ENCODE measurements around the gene SLC25A22.

Gene SLC25A22

GRCh38 chr11:773830-774229, 24.3 kb downstream of the SLC25A22 start:
- peaks cover 21% of the 10 kb centered on the region for H3K4me1 Mint-ChIP-seq
- H3K27ac Mint-ChIP-seq = no peak overlapping the region
- CTCF ChIA-PET = no interaction called here
- H3K9me3 Mint-ChIP-seq = no peaks in the 10 kb centered on the region
- H3K27me3 Mint-ChIP-seq = no peaks in the 10 kb centered on the region
- no peak for DNase-seq
- peaks cover 2% of the 10 kb centered on the region for H3K36me3 Mint-ChIP-seq
- no peak overlapping the region for H3K4me3 Mint-ChIP-seq

GRCh38 chr11:773425-773824, 24.7 kb downstream of the SLC25A22 start:
- no peaks in the 10 kb centered on the region for H3K9me3 Mint-ChIP-seq
- H3K4me1 Mint-ChIP-seq = peaks cover 17% of the 10 kb centered on the region
- no peak overlapping the region for H3K27ac Mint-ChIP-seq
- CTCF ChIA-PET = no interaction called here
- DNase-seq = no peak
- no peak overlapping the region for H3K4me3 Mint-ChIP-seq
- peaks cover 1% of the 10 kb centered on the region for H3K36me3 Mint-ChIP-seq
- H3K27me3 Mint-ChIP-seq = no peaks in the 10 kb centered on the region

GRCh38 chr11:772429-773390, 25.4 kb downstream of the SLC25A22 start:
- Mint-ChIP-seq H3K36me3 (peaks cover 1% of the 10 kb centered on the region), H3K27me3 (no peaks in the 10 kb centered on the region)

GRCh38 chr11:771617-772204, 26.4 kb downstream of the SLC25A22 start:
- Mint-ChIP-seq H3K27ac (no peak overlapping the region), H3K4me1 (peaks cover 16% of the 10 kb centered on the region), H3K9me3 (no peaks in the 10 kb centered on the region), H3K4me3 (no peak overlapping the region), H3K36me3 (peaks cover 4% of the 10 kb centered on the region), H3K27me3 (no peaks in the 10 kb centered on the region)
- DNase-seq = no peak
- CTCF ChIA-PET = no interaction called here

More at GRCh38 chr11:772429-773390, 25.4 kb downstream of the SLC25A22 start:
- Mint-ChIP-seq H3K9me3 (no peaks in the 10 kb centered on the region), H3K4me1 (peaks cover 16% of the 10 kb centered on the region), H3K27ac (no peak overlapping the region), H3K4me3 (no peak overlapping the region)
- CTCF ChIA-PET = no interaction called here
- no peak for DNase-seq

- Mint-ChIP-seq H3K36me3 (peaks cover 7% of the 10 kb centered on the region), H3K9me3 (no peaks in the 10 kb centered on the region), H3K27ac (no peak overlapping the region), H3K4me3 (no peak overlapping the region), H3K27me3 (no peaks in the 10 kb centered on the region), H3K4me1 (peaks cover 9% of the 10 kb centered on the region)
- CTCF ChIA-PET = no interaction called here
- DNase-seq = no peak
Observed at GRCh38 chr11:770642-771616, 27.2 kb downstream of the SLC25A22 start.

- H3K36me3 Mint-ChIP-seq = peaks cover 11% of the 10 kb centered on the region
- DNase-seq = no peak
- peak overlapping the region; percentile 52 for H3K27ac Mint-ChIP-seq
- H3K27me3 Mint-ChIP-seq = no peaks in the 10 kb centered on the region
- no peaks in the 10 kb centered on the region for H3K9me3 Mint-ChIP-seq
- peaks cover 1% of the 10 kb centered on the region for H3K4me1 Mint-ChIP-seq
- CTCF ChIA-PET = no interaction called here
- H3K4me3 Mint-ChIP-seq = no peak overlapping the region
Observed at GRCh38 chr11:769887-770641, 28.0 kb downstream of the SLC25A22 start.

- H3K27me3 Mint-ChIP-seq = no peaks in the 10 kb centered on the region
- H3K36me3 Mint-ChIP-seq = peaks cover 23% of the 10 kb centered on the region
- H3K4me1 Mint-ChIP-seq = no peaks in the 10 kb centered on the region
- DNase-seq = no peak
- no peak overlapping the region for H3K4me3 Mint-ChIP-seq
- CTCF ChIA-PET = no interaction called here
- H3K27ac Mint-ChIP-seq = peak overlapping the region; percentile 37
- no peaks in the 10 kb centered on the region for H3K9me3 Mint-ChIP-seq
Observed at GRCh38 chr11:767238-767637, 30.8 kb downstream of the SLC25A22 start.

- DNase-seq = no peak
- H3K27ac Mint-ChIP-seq = no peak overlapping the region
- H3K9me3 Mint-ChIP-seq = no peaks in the 10 kb centered on the region
- H3K36me3 Mint-ChIP-seq = peaks cover 24% of the 10 kb centered on the region
- no peaks in the 10 kb centered on the region for H3K27me3 Mint-ChIP-seq
- no peak overlapping the region for H3K4me3 Mint-ChIP-seq
- H3K4me1 Mint-ChIP-seq = no peaks in the 10 kb centered on the region
- CTCF ChIA-PET = no interaction called here
Observed at GRCh38 chr11:766936-767210, 31.2 kb downstream of the SLC25A22 start.

- CTCF ChIA-PET = interaction anchor here (0.7 to 1.3 kb wide), 5 partner anchors 10 to 47 kb away, joined by 3 to 6 read pairs (median 3); no protein-coding TSS in a partner anchor
- Mint-ChIP-seq H3K9me3 (no peaks in the 10 kb centered on the region), H3K36me3 (peaks cover 29% of the 10 kb centered on the region), H3K4me1 (no peaks in the 10 kb centered on the region), H3K27me3 (no peaks in the 10 kb centered on the region), H3K4me3 (no peak overlapping the region), H3K27ac (no peak overlapping the region)
- no peak for DNase-seq
Observed at GRCh38 chr11:766106-766935, 31.8 kb downstream of the SLC25A22 start.

- H3K27me3 Mint-ChIP-seq = no peaks in the 10 kb centered on the region
- DNase-seq = no peak
- CTCF ChIA-PET = interaction anchor here (0.7 to 1.3 kb wide), 5 partner anchors 10 to 46 kb away, joined by 3 to 6 read pairs (median 3); no protein-coding TSS in a partner anchor
- H3K9me3 Mint-ChIP-seq = no peaks in the 10 kb centered on the region
- H3K27ac Mint-ChIP-seq = no peak overlapping the region
- H3K4me1 Mint-ChIP-seq = no peaks in the 10 kb centered on the region
- no peak overlapping the region for H3K4me3 Mint-ChIP-seq
- peaks cover 30% of the 10 kb centered on the region for H3K36me3 Mint-ChIP-seq
Observed at GRCh38 chr11:765802-766091, 32.3 kb downstream of the SLC25A22 start.

- CTCF ChIA-PET = interaction anchor here (0.7 to 1.3 kb wide), 5 partner anchors 10 to 46 kb away, joined by 3 to 6 read pairs (median 3); no protein-coding TSS in a partner anchor
- Mint-ChIP-seq H3K4me1 (no peaks in the 10 kb centered on the region), H3K9me3 (no peaks in the 10 kb centered on the region), H3K27ac (peak overlapping the region; percentile 58), H3K4me3 (no peak overlapping the region), H3K27me3 (no peaks in the 10 kb centered on the region), H3K36me3 (peaks cover 31% of the 10 kb centered on the region)
- peak; percentile 82 for DNase-seq
Observed at GRCh38 chr11:765025-765801, 32.9 kb downstream of the SLC25A22 start.

GRCh38 chr11:764322-765024, 33.6 kb downstream of the SLC25A22 start:
- Mint-ChIP-seq H3K27ac (no peak overlapping the region), H3K36me3 (peaks cover 35% of the 10 kb centered on the region), H3K27me3 (no peaks in the 10 kb centered on the region), H3K4me1 (no peaks in the 10 kb centered on the region), H3K9me3 (no peaks in the 10 kb centered on the region), H3K4me3 (no peak overlapping the region)
- CTCF ChIA-PET = interaction anchor here (1.3 to 1.6 kb wide), 2 partner anchors 14 to 40 kb away, joined by 3 to 5 read pairs; no protein-coding TSS in a partner anchor
- no peak for DNase-seq
